ENCODE measurements around the gene SCT. TPM values are rescaled to one million over a fixed set of nuclear protein-coding genes. Genes with fewer than 3 reads are reported as not detected.

Gene SCT
- total RNA-seq, 1 donor from 2014 or later, result not detected

- DNase-seq, result no peak
Measured at GRCh38 chr11:609341-609811, 17.6 kb downstream of the SCT start.

- DNase-seq, result no peak
Measured at GRCh38 chr11:608791-609251, 18.2 kb downstream of the SCT start.

- no peak for DNase-seq
Measured at GRCh38 chr11:607971-608659, 18.9 kb downstream of the SCT start.

GRCh38 chr11:607020-607780 lies 19.8 kb downstream of the SCT start:
- DNase-seq, result no peak

GRCh38 chr11:606245-606644 lies 20.7 kb downstream of the SCT start:
- DNase-seq, result peak; percentile 25

GRCh38 chr11:605286-606129 lies 21.5 kb downstream of the SCT start:
- DNase-seq, result no peak

GRCh38 chr11:603154-603553 lies 23.8 kb downstream of the SCT start:
- no peak for DNase-seq

GRCh38 chr11:601573-602245 lies 25.3 kb downstream of the SCT start:
- DNase-seq, result no peak

GRCh38 chr11:598005-598680 lies 28.8 kb downstream of the SCT start:
- no peak for DNase-seq

- no peak for DNase-seq
Measured at GRCh38 chr11:597166-597725, 29.7 kb downstream of the SCT start.

- no peak for DNase-seq
Measured at GRCh38 chr11:596374-596773, 30.6 kb downstream of the SCT start.

GRCh38 chr11:595400-595799 lies 31.6 kb downstream of the SCT start:
- DNase-seq, result no peak

GRCh38 chr11:593347-593746 lies 33.6 kb downstream of the SCT start:
- DNase-seq, result no peak

- DNase-seq, result no peak
Measured at GRCh38 chr11:592918-593317, 34.1 kb downstream of the SCT start.

GRCh38 chr11:592501-592900 lies 34.5 kb downstream of the SCT start:
- DNase-seq, result no peak

GRCh38 chr11:590997-591396 lies 36.0 kb downstream of the SCT start:
- no peak for DNase-seq

GRCh38 chr11:589798-590197 lies 37.2 kb downstream of the SCT start:
- DNase-seq, result no peak

- DNase-seq, result no peak
Measured at GRCh38 chr11:587978-588380, 39.0 kb downstream of the SCT start.

GRCh38 chr11:587546-587945 lies 39.4 kb downstream of the SCT start:
- no peak for DNase-seq

- DNase-seq, result no peak
Measured at GRCh38 chr11:586376-587316, 40.3 kb downstream of the SCT start.

Data from occipital lobe (tissue), 2 donors.